Lower leg skin (tissue), 3 donors: ENCODE measurements around the gene WWOX.

Source experiments
- CTCF ChIP-seq, 3 donors: fragments of 450-650 bp; IDR thresholded peaks; one replicate each; pipeline ENCODE4 v1.5.1; 2016; ENCODE audit warnings: antibody characterized with exemption in 3 of 3, mild to moderate bottlenecking in 3 of 3, moderate library complexity in 2 of 3
- POLR2A ChIP-seq, 2 donors: fragments of 450-650 bp; IDR thresholded peaks; one replicate each; pipeline ENCODE4 v1.6.1; 2016 to 2017; ENCODE audit warnings: antibody characterized with exemption in 2 of 2, mild to moderate bottlenecking in 1 of 2, moderate library complexity in 1 of 2

- TF ChIP-seq POLR2A (IDR thresholded peaks at IDR 0.05) (no peak), CTCF (IDR thresholded peaks at IDR 0.05) (no peak)
Measured at GRCh38 chr16:78770353-78771091, 671.1 kb downstream of the WWOX start.
